GM20000 (cell line): Measurements from ENCODE around the gene CCDC91.
"Not testable (repeated sequence)": the region's sequence is repeated elsewhere in the genome, so short reads cannot be mapped to it uniquely, and the experiment has no call there.

Experiments
- DNase-seq: peaks from one replicate; pipeline ENCODE4 v3.0.0; 2012; ENCODE audit warnings: low spot score
- TF ChIP-seq, protein P1 (sequence below): IDR thresholded peaks from 2 replicates; pipeline ENCODE4 v1.5.1; 2012; ENCODE audit warnings: mild to moderate bottlenecking, control low read depth; ENCODE audit errors: extremely low read depth, missing control alignments

Gene CCDC91

DNA sequence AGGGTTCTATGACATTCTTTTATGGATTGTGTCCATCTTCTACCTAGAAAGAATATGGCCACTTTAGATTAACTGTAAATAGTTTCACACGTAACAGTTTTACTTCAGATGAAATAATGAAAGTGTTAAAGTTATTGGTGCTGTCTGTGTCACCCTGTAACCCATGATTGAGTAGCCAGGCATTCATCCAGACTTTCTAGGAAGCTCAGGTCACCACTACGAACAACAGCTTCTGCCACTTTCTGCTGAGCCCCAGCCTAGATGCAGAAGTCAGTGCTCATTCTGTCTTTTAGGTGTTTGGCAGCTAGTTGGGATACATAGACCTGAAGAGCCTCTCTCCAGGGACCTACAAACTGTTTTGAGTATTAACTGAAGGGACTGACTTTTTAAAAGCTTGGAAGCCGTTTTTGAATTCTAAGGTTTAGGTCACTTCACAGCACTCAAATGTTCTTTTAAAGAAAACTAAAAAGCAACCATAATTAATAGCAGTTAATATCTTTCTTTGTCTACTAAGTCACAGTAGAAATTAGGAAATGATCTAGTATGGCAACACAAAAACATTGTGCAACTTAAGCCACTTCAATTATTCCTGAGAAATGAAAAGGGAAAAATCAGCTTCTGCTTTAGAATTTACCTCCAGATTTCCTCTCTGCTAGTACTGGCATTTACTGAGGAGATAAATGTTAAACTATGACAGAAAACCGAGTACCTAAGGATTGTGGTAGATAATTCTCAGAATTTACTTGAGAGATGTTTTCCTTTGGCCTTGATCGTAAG lies 266.9 kb downstream of the CCDC91 start:
- no peak for DNase-seq
- TF ChIP-seq, protein P1, sequence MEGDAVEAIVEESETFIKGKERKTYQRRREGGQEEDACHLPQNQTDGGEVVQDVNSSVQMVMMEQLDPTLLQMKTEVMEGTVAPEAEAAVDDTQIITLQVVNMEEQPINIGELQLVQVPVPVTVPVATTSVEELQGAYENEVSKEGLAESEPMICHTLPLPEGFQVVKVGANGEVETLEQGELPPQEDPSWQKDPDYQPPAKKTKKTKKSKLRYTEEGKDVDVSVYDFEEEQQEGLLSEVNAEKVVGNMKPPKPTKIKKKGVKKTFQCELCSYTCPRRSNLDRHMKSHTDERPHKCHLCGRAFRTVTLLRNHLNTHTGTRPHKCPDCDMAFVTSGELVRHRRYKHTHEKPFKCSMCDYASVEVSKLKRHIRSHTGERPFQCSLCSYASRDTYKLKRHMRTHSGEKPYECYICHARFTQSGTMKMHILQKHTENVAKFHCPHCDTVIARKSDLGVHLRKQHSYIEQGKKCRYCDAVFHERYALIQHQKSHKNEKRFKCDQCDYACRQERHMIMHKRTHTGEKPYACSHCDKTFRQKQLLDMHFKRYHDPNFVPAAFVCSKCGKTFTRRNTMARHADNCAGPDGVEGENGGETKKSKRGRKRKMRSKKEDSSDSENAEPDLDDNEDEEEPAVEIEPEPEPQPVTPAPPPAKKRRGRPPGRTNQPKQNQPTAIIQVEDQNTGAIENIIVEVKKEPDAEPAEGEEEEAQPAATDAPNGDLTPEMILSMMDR: no peak

DNA sequence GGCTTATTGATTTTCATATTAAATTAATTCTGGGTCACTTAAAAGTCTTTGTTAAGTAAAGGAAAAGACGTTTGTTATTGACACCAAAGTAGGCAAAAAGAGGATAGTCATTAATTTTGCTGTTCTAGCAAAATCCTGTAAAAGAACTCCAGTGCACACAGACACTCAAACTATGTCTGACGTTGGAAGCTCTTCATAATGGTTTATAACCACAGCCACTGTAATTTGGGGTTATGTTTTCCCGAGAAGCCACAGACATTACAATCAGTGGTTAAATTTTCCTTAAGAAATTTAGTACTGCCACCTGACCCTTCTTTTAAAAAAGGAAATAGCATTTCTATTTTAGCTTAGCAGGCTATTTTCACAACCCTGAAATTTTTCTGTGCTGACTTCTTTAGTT lies 267.5 kb downstream of the CCDC91 start:
- TF ChIP-seq, protein P1: no peak
- no peak for DNase-seq

DNA sequence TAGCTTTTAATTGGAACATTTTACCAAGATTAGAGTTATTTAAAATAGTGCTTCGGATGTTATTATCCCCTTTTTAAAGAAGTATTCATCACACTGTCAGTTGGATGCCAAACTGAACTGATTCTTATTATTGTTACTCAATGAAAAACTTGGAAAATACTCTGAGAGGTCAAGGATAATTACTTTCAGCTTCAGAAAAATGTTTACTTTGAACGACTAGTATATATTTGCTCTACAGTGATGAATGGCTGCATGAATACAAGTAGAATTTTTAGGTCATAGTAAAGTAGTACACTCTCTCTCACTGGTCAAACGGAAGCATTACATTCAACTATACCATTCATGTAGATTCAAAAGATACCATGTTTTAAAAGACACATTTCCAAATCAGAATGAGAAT lies 269.2 kb downstream of the CCDC91 start:
- TF ChIP-seq, protein P1: no peak
- DNase-seq: no peak

- peak; percentile 3 for DNase-seq
Observed at GRCh38 chr12:28460420-28461130, 270.3 kb downstream of the CCDC91 start.

DNA sequence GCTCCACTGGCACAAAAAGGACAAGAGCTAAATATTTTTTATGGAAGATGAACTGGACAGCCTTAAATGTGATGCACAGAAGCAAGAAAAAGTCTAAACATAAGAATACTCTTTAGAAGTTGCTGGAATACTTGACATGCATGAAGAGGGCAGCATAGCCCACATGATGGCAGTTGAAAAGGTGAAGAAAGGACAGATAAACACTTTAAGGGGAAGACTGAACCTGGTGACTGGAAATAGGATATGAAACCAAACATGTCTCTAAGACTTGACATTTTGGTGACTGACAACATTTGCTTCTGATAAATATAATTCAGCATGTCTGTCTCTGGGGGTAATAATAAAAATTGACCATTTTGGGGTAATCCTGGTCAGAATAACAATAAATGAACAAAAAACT lies 273.1 kb downstream of the CCDC91 start:
- TF ChIP-seq, protein P1: no peak

More at GRCh38 chr12:28460420-28461130, 270.3 kb downstream of the CCDC91 start:
- TF ChIP-seq, protein P1: no peak

DNA sequence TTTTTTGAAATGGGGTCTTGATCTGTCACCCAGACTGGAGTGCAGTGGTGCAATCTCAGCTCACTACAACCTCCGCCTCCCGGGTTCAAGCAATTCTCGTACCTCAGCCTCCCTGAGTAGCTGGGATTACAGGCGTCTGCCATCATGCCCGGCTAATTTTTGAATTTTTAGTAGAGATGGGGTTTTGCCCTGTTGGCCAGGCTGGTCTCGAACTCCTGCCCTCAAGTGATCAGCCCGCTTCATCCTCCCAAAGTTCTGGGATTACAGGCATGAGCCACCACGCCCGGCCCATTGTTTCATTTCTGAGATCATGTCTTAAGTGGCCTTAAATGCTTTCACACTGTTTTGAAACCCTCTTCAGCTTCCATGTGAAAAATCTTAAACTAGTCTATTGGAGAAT lies 281.5 kb downstream of the CCDC91 start:
- DNase-seq: not testable (repeated sequence)

More for the DNA sequence above, 273.1 kb downstream of the CCDC91 start:
- no peak for DNase-seq

- DNase-seq: not testable (repeated sequence)
Observed at GRCh38 chr12:28476206-28476605, 285.9 kb downstream of the CCDC91 start.

- not testable (repeated sequence) for DNase-seq
Observed at GRCh38 chr12:28479097-28479496, 288.8 kb downstream of the CCDC91 start.

DNA sequence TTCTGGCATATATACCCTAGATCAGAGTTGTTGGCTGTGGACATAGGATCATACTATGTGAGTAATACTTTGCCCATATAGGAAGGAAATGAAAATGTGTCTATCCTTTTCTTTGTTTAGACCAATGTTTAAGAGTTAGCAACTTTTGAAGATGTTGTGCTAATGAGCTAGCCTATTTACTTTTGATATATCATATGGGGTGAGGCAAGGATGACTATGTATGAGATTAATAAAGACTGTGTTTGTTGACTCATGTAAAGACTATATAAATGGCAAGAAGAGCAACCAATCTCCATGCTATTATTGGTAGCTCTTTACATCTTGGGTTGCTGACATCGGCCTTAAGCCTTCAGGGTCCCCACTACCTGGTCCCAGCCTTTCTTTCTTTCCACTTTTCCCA lies 289.4 kb downstream of the CCDC91 start:
- DNase-seq: no peak
- TF ChIP-seq, protein P1: no peak
